ENCODE data around the gene HDGF.
A peak's percentile ranks its signal among the peaks of the same experiment; 100 is the strongest.

HDGF gene

DNA sequence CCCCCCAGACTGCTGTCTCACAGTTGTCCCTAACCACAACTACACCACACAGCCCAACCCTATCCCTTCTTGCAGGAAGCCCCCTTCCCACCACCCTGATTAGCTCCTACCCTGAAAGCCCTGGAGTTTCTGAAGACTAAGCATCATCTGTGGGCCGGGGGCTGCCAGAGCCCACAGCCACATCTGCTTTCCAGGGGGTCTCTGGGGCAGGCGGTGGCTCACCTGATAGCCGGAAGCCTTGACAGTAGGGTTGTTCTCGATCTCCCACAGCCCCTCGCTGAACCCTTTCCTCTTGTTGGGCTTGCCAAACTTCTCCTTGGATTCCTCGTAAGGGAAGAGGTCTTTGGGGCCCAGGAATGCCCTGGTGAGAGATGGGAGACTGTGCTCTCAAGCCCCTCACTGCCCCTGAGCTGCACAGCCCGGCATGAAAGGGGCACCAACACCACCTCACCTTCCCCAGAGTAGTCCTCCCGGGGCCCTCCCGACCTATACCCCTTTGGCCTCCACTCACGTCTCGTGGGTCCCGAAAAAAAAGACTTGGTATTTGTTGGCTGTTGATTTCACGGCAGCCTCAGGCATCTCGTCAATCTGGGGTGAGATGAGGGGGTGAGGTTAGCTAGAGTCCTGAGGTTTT is 6.6 kb downstream of the HDGF start:
- DNase-seq, result no peak

DNA sequence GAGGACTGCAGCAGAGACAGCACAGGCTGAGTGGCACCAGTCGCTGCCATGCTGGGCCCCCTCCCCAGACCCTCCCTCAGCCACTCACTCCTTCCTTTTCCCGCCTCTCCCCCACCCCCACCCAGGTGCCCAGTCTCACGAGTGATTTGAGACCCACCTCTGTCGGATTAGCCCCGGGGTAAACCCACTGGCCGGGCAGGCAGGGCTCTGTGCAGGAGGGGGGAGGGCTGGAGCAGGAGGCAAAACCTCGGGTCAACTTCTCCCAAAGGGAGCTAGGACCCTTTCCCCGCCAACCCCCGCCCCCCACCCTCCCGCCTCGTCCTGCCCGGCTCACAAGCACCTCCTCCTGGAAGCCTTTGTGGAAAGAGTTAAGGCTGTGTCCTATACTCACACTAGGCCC is 7.1 kb downstream of the HDGF start:
- no peak for DNase-seq

DNA sequence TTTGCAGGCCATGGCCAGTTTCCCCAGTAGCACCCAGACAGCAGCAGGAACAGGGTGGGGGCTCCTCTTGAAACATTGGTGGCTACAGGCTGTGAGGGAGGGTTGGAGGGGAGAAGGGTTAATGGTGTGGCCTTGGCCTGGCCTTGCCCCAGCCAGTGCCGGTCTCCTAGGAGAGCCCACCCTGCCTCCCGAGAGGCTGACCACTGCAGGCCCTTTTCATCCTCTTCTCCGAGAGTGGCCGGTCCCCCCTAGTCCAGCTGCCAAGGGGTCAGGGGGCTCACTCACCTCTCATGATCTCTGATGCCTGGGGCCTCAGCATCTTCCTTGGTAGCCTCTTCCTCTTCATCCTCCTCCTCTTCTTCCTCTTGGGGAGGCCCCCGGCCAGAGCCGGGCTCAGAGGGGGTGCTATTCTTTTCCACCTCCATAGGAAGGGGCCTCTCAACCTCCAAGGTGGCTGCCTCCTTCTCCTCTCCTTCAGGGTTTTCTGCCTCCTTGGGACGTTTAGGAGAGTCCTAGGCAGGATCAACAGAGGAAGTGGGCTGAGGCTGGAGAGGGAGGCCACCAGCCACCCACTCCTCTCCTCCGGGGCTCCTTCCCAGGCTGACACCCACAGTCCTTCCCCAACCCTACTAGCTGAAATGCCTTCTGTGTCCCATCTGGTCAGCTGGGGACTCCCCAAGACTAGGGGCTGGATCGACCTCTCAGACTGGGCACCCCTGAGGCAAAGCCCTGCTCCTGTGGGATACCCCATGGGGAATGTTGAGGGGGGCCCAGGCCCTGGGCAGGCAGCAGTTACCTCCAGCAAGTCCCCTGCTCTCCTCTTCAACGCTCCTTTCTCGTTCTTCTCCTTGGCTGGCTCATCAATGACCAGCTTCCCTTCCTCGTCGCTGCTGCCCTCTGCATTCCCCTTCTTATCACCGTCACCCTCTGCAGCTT is 7.8 kb downstream of the HDGF start:
- no peak for DNase-seq

DNA sequence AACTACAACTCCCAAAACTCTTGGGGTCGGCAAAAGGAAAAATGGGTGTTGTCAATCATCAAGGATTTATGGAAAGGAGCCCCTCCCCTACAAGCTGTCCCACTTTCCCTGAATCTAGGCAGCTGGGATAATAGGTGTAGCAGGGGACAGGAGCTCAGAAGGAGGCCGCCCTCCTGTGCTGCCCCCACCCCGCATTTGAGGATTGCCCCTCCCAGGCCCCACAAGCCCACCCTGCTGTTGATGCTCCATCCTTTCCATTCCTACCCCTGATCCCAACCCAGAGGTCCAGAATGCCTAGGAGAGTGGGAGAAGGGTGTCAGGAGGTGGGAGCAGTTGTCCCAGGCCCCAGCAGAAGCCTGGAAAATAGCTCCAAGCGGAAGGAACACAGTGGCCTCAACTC is 8.7 kb downstream of the HDGF start:
- no peak for DNase-seq

DNA sequence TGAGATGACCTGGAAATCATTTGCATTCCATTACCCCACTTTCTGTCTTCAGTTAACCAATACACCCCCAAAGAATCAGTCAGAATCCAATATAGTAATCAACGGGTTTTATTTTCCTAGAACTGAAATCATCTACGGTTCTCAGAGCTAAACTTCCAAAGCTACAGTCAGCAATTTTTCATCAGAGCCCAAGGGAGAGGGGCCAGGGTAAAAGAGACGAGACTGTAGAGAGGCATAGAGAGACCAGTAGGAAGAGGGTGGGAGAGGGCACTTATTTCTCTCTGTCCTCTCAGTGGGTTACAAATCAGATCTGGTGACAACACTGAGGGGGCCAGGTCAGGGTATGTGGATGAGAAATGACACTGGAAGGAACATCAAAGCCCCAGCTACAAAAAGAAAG is 9.5 kb downstream of the HDGF start:
- no peak for DNase-seq

DNA sequence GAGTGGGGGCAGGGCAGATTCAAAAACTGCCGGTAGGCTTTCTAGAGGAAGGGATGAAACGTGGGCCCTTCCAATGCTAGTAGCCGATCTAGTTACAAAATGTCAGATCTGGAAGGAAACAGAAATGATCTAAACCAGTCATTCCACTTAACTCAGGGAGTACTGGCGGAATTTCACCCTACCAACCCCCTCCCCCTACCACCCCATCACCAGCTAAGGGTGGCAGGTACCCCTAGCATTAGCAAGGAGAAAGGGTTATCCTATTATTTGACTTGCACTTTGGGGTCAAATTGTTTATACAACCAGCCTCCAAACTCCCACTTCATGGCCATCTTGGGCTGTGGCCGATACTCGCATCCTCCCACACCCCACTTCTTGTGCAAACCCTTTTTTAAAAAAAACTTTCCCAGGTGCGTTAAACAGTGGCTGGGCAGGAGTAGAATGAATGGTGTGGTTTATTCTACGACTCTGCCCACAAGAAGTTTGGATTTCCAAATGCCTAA is 9.9 kb downstream of the HDGF start:
- DNase-seq, result no peak

DNA sequence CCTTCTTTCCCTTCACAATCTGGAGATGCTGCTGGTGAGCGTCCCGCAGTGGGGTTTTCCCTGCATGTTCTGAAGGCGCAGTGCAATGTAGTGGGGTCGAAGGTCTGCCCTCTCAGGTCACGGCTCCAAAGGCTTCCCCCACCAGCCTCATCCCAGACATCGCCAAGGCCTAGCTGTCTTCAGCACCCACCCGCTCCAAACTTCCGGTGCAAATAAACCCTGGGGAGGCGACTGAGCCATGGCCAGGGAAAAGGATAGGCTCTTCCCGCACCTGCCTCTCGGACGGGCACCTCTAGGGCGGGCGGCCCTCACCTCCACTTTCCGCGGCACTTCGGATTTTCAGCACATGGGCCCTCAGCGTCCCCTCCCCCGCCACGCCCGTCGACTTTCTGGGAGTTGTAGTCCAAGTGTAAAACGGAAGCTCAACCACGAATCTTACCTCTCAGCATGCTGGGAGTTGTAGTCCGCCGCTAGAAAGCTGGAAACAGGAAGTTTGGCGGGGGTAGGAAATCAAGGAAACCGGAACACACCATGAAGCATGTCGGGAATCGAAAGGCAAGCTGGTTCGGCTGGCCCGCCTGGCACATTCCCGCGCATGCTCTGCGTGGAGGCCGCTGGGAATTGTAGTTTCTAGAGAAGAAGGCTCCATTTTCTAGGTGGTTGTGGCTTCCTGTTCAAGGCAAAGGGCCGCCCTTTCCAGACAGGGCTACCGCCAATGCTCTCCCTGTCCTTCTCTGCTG is 10.6 kb downstream of the HDGF start, which contains the start of gene MRPL24:
MRPL24 (minus strand) TSS at position 348 of the 740 bp plus-strand sequence. CDS start 2,384 bp downstream, outside the sequence.
- DNase-seq, result peak; percentile 98

DNA sequence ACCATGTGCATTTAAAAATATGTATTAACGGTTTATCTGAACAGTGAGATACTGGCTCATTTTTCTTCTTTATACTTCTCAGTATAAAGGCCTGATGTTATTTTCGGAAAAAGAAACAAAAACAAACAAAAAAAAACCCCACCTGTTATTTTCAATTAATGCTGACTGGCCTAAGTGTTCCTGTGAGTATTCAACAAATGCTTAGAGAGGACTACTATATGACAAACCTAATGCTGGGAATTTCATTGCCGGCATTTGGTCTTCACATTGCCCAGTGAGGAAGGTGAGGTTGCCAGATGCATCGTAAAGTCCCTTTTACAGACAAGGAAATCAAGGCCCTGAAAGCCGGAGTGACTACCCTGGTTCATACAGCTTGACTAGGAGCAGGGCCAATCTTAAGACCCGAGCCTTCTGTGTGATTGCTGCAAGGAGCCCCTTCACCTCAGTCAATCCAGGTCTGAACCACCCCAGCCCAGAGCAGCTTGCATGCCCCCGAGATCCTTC is 11.2 kb downstream of the HDGF start:
- no peak for DNase-seq

DNA sequence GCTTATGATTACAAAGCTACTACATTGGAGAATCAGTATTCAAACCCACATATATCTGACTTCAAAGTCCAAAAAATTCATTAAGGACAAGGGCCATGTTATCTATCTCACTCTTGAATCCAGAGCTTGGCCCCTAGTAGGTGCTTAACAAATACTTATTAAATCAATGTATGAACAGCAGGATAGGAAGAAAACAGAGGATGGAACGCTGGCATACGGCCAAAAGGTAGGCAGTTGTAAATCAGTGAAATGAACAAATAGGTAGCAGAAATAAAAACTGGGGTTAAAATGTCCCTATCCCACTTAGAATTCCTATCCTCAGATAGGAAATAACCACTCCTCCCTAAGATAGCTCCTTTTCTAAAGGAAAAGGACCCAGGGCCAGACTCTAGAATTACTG is 12.6 kb downstream of the HDGF start:
- no peak for DNase-seq

DNA sequence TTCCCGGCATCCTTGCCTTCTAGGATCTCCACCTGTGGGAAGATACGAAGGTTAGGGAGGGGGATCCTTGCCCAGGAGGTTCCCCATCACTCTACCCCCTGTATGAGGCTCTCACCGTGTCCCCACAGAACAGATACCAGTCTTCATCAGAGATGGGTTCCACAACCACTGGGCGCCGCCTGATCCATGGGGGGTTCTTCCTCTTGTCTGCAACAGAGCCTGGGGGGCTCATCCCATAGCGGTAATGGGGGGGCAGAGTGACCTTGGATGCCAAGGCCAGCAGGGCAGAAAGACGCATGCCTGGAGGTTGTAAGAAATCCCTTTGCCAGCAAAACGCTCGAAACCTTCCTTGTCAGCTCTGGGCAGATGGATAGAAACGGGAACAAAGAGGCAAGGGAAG is 13.1 kb downstream of the HDGF start:
- DNase-seq, result no peak

DNA sequence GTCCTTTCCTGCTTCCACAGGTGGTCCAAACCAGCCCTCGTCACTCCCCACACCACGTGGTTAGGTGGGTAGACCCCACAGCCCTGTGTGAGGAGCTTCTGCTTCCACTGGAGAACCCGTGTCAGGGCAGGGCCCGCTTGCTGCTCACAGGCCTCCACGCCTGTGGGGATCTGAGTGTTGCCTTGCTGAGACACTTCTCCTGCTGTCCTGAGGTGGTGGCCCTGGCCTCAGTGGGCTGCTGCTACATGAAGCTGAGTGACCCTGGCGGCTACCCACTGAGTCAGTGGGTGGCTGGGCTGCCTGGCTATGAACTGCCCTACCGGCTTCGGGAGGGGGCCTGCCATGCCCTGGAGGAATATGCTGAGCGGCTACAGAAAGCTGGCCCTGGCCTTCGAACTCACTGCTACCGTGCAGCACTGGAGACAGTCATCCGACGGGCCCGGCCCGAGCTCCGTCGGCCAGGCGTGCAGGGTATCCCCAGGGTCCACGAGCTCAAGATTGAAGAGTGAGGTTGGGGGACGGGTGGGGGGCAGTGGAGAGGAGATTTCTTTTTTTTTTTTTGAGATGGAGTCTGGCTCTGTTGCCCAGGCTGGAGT is 17.4 kb downstream of the HDGF start:
- DNase-seq, result no peak

DNA sequence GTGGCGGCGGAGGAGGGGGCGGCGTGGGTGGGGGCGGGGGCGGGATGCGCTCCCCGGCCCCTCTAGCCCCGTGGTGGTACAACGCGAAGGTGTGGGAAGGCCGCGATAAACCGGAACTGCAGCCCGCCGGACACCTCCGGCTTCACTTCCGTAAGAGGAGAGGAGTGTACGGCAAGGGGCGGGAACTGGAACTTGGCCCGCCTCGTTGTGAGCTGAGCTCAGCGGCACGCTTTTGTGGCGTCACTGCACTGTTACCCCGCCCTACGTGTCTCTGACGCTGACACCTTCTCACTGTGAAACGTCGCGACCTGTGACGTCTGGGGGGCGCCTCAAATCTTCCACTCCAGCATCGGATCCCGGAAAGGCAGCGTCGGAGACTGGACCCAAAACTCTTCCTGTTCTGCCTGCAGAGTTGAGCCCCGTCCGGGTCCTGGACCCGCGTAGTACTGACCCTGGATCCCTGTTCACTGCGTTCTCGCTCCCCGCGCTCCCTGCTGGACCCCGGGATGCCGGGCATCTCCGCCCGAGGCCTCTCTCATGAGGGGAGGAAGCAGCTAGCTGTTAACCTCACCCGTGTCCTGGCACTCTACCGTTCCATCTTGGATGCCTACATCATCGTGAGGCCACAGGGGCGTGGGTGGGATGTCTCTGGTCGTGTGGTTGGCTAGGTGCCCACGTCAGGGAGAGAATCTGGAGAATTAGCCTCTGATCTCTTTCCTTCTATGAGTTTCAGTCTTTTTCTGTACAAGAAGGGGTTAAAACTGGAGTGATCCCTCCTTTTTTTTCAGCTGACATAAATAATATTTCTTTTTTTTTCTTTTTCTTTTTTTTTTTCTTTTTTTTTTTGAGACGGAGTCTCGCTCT is 22.6 kb downstream of the HDGF start, which contains the start of gene ISG20L2:
ISG20L2 (minus strand) TSS at position 168 of the 864 bp plus-strand sequence. CDS start 1,114 bp downstream, outside the sequence.
- DNase-seq, result peak; percentile 98

DNA sequence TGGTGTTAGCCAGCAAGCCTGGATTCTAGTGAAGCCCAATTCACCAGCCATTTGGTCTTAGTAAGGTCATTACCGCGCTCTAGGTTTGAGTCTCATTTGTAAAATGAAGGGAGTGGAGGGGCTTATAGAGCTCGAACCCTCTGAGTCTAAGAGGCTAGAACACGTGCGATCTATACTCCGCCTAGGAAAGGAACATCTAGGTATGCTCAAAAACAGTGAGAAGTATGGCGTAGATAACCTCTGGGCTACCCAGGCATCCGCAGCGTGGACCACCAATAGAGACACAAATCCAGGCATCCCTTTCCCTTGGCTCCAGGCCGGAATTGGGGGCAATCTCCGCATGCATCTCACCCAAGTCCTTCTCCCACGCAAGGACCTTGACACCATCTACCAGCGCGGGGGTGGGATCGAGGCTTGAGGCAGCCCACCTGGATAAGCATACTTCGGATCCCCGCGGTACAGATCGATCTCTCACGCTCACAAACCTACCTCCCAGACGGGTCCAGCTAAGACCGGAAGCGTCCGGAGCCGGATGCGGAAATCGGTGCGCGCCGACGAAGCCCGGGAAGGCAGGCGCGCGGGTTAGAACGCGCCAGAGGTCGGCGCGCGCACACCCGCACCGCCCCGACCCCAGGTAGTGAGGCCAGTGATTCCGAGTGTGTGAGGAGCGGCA is 23.4 kb downstream of the HDGF start, which contains the start of gene METTL25B:
METTL25B (plus strand) TSS at position 544 of the 673 bp plus-strand sequence. CDS start 636 bp downstream, outside the sequence.
- DNase-seq, result peak; percentile 91

DNA sequence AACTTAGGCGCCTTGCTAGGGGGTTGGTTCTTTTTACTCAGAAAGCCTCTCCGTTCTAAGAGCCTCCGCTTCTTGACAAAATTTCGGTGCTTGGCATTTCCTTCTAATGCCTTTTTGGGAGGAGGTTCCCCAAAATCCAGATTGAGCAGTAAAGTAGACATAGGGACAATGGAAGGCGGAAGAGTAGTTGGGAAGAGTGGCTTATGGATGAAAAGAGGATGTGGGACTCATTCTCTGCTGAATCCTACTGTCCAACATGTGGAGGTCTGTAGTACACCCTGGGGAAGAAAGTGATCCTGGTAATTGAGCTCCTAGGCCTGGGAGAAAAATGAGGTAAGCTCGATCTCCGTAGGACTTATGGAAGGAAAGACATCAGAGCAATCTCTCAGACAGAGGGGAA is 24.0 kb downstream of the HDGF start:
- DNase-seq, result no peak

DNA sequence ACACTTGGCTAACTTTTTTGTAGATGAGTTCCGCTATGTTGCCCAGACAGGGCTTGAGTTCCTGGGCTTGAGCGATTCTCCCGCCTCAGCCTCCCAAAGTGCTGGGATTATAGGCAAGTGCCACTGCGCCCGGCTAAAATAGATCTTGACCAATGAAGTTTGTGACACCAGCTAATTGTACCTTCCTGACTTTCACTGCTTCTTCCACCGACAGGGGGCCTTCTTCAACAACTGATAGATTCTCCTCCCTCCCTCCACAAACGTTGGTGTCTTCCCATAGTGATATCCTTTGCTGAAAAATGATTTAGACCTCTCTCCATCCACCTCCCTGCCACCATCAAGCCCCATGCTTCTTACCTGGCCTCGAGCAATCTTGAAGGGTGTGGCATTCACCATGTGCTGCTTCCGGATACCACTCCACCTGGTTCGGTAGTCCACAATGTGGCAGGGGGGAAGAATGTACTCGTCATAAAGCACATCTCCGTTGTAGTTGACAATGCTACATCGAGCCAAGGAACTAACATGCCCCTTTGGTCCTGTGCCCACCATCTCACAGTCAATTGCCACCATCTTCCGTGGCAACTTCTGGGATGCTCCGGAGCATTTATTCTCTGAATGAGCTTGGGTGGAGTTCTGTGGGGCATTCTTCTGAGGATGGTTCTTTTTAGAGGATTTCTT is 24.8 kb downstream of the HDGF start:
- peak; percentile 79 for DNase-seq

DNA sequence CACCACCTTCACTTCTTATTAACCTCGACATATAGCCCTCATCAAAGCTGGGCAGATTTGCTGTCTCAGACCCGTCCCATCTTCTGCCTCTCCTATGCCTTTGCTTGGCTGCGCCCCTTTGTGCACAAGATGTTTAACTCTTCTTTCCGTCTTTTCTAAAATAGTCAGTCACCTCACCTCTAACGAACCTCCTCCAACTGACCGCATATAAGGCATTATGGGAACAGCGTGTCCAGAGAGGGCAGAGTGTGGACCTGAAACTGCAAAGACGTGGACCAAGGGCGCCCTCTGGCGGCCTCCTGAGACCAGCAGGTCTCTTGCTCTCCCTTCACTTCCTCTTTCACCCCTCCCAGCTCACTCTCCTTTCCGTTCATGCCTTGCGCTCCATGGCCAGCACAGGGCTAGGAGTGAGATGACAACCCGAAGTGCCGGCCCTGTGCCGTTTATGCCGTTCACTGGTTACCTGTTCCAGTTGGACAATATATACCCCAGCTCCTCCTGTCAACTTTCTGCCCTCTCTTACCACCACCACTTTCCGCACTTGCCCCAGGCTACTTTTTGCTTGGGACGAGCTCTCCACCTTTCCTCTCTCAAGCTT is 25.7 kb downstream of the HDGF start:
- DNase-seq, result peak; percentile 92

DNA sequence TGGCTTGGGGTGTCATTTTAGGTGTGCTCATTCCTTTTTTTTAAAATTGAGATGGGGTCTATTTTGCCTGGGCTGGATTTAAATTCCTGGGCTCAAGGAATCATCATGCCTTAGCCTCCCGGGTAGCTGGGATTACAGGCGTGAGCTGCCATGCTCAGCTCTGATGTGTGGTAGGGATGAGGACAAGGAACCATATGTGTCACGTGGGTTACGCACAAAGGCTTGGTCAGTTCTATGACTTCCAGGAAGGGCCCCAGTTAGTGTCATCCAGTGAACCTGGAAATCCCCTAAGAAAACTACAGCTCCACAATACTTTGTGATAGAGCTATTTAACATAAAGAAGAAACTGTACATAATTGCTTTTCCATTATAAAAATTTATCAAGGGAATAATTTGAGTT is 29.9 kb downstream of the HDGF start:
- no peak for DNase-seq

DNA sequence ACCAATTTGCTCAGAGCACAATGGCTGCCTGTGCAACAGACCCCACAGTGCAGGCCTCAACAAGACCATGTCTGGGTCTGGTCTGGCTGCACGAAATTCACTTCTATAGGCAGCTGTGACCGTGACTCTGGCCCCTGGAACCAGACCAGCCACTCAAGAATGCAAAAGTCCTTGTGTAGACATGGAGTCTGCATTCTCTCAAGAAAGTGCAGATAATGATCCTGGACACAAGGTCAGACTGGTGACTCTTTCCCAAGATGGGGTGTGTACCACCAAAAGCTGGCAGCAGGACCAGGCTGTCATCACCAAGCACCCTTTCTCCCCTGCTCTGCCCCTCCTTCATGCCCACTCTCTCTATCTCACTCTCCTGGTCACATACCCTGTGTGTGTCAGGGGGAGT is 30.3 kb downstream of the HDGF start:
- DNase-seq, result no peak

DNA sequence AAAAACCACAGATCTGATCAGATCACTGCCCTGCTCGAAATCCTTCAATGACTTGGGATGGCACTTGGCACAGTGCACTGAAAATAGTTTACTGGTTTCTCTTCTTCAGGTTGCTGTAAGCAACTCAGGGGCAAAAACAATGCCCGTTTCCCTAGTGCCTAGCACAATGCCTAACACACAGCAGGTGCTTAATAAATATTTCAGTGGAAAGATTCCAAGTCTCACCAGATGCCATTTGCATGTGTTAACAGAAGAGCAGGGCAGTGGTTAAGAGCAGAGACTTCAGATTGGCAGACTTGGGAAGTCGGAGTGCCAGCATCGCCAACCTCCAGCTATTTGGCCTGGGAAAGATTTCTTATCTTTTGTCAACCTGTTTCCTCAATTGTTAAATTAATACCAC is 34.1 kb downstream of the HDGF start:
- DNase-seq, result no peak

DNA sequence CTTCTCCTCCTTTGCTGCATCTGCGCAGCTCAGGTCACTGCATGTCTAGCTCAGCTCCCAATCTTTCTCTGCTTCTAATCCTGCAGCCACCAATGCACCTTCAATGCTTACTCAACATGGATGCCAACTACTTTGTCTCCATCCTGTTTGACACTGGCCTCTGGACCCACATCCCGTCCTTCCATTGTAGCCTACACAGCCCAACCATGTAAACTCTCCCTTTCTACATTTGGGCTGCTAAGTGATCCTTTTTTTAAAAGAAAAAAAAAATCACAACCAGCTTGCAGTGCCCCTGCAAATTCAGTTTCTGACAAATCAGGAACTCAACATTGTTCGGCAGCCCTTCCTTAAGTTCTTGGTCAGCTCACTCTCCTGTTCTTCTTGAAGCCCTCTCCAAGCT is 36.6 kb downstream of the HDGF start:
- no peak for DNase-seq
